Lower leg skin (tissue), 4 donors: ENCODE results near the gene CYP8B1. TPM values are rescaled to one million over a fixed set of nuclear protein-coding genes. Genes with fewer than 3 reads are reported as not detected.
A peak's percentile ranks its signal among the peaks of the same experiment; 100 is the strongest.

Experiments
- DNase-seq, 2 donors: peaks; one replicate each; pipeline ENCODE4 v3.0.0-alpha.2; 2019; ENCODE audit warnings: low spot score in 2 of 2
- H3K4me3 ChIP-seq: fragments of 200-600 bp; sonication (generic); 2 replicates; pipeline ENCODE4 v1.5.1; 2017; ENCODE audit warnings: mild to moderate bottlenecking, low read depth; ENCODE audit not compliant: poor library complexity, severe bottlenecking
- CTCF ChIP-seq, 3 donors: fragments of 450-650 bp; IDR thresholded peaks; one replicate each; pipeline ENCODE4 v1.5.1; 2016; ENCODE audit warnings: antibody characterized with exemption in 3 of 3, mild to moderate bottlenecking in 3 of 3, moderate library complexity in 2 of 3
- POLR2A ChIP-seq, 2 donors: fragments of 450-650 bp; IDR thresholded peaks; one replicate each; pipeline ENCODE4 v1.6.1; 2016 to 2017; ENCODE audit warnings: antibody characterized with exemption in 2 of 2, mild to moderate bottlenecking in 1 of 2, moderate library complexity in 1 of 2
- WGBS, 2 donors: methylation state at CpG; one replicate each; pipeline ENCODE4 v1.1.5; 2018; 5-methylcytosine and 5-hydroxymethylcytosine counted together
- intact Hi-C: fragments of 100-400 bp; cut with DNase I; formaldehyde crosslinking; loops from one replicate; pipeline ENCODE4 v1.15.0; 2023; ENCODE audit warnings: low total_unique reads
- total RNA-seq, 4 donors: library from RNA; depleted of rRNA; stranded (reverse); fragments of >200 nt; gene quantifications; one replicate each; pipeline ENCODE4 v1.1.0, GENCODE V29; 2016

The CYP8B1 gene
- total RNA-seq, 4 donors from 2014 or later, result not detected

GRCh38 chr3:42831321-42831713 is 44.4 kb downstream of the CYP8B1 start:
- DNase-seq, result peak; percentile 74 to 94
- H3K4me3 ChIP-seq, result no peak overlapping the region
- no peak for TF ChIP-seq POLR2A (IDR thresholded peaks at IDR 0.05)
- no peak for TF ChIP-seq CTCF (IDR thresholded peaks at IDR 0.05)
- 25 to 29% methylated on average over 3 of the region's 3 CpGs for WGBS, 2 donors
- intact Hi-C loops, result loop anchor here (10.0 kb wide), 1 partner anchor 57 kb away; the partner anchor contains the start of gene CCDC13

GRCh38 chr3:42830437-42831320 is 45.0 kb downstream of the CYP8B1 start:
- no peak for DNase-seq
- intact Hi-C loops, result loop anchor here (10.0 kb wide), 1 partner anchor 56 kb away; the partner anchor contains the start of gene CCDC13
- no peak for TF ChIP-seq POLR2A (IDR thresholded peaks at IDR 0.05)
- TF ChIP-seq CTCF (IDR thresholded peaks at IDR 0.05), result no peak
- WGBS, 2 donors, result 46 to 53% methylated on average over 7 of the region's 7 CpGs
- H3K4me3 ChIP-seq, result no peak overlapping the region

- WGBS, 2 donors, result 81 to 86% methylated on average over 5 of the region's 5 CpGs
- H3K4me3 ChIP-seq, result no peak overlapping the region
- intact Hi-C loops, result loop anchor here (5.0 to 10.0 kb wide), 2 partner anchors 52 to 55 kb away; partner anchors contain the start of gene CCDC13
- DNase-seq, result no peak
- TF ChIP-seq POLR2A (IDR thresholded peaks at IDR 0.05) (no peak), CTCF (IDR thresholded peaks at IDR 0.05) (no peak)
Measured at GRCh38 chr3:42829628-42830436, 45.8 kb downstream of the CYP8B1 start.

GRCh38 chr3:42829083-42829627 is 46.5 kb downstream of the CYP8B1 start:
- 92 to 93% methylated on average over 5 of the region's 5 CpGs for WGBS, 2 donors
- intact Hi-C loops, result loop anchor here (5.0 kb wide), 1 partner anchor 53 kb away; no protein-coding TSS in a partner anchor
- TF ChIP-seq POLR2A (IDR thresholded peaks at IDR 0.05), result no peak
- TF ChIP-seq CTCF (IDR thresholded peaks at IDR 0.05), result no peak
- H3K4me3 ChIP-seq, result no peak overlapping the region
- no peak for DNase-seq

- TF ChIP-seq POLR2A (IDR thresholded peaks at IDR 0.05) (no peak), CTCF (IDR thresholded peaks at IDR 0.05) (no peak)
- intact Hi-C loops, result loop anchor here (5.0 kb wide), 1 partner anchor 55 kb away; no protein-coding TSS in a partner anchor
- DNase-seq, result no peak
- 38 to 63% methylated on average over 4 of the region's 4 CpGs for WGBS, 2 donors
- H3K4me3 ChIP-seq, result no peak overlapping the region
Measured at GRCh38 chr3:42827654-42828053, 48.0 kb downstream of the CYP8B1 start.
